HepG2 (cell line): Measurements from ENCODE around the gene WNT10A. TPM values are rescaled to one million over a fixed set of nuclear protein-coding genes. Genes with fewer than 3 reads are reported as not detected.

ENCODE experiments used
- ATAC-seq: fragments of 200-7000 bp; cut with Tn5 transposase; 3 replicates; pipeline ENCODE4 v1.9.1; 2020; ENCODE audit warnings: mild to moderate bottlenecking, moderate library complexity
- BruUV-seq: library from RNA; stranded (reverse); fragments of 400-500 nt; replicated peaks from 2 replicates; lab custom pipeline; 2021; lab: Mats Ljungman, UMichigan
- CTCF ChIA-PET: fragments of 300-600 bp; formaldehyde crosslinking; extraction: SDS; loops from one replicate; lab custom pipeline; 2021; ENCODE audit warnings: low total read pairs, inconsistent platforms, low intra/inter-chr PET ratio; lab: Yijun Ruan, JAX
- POLR2A ChIA-PET: fragments of 350-600 bp; sonication (Branson Sonifier 250); formaldehyde crosslinking; loops from one replicate; lab custom pipeline; 2020; ENCODE audit warnings: antibody characterized with exemption, inconsistent platforms; lab: Yijun Ruan, JAX
- DNase-seq: peaks from one replicate; pipeline ENCODE4 v3.0.0-alpha.2; 2015; ENCODE audit warnings: low spot score
- FAIRE-seq: peaks from 3 replicates; lab custom pipeline; 2011; peaks lifted over from hg19 to GRCh38; lab: Jason Lieb, UNC
- H2AFZ ChIP-seq: one replicate; pipeline ENCODE4 v1.6.1; 2011; ENCODE audit warnings: low read length, inconsistent platforms
- H3K27ac ChIP-seq: fragments of 300-600 bp; 3 replicates; pipeline ENCODE4 v1.8.0; 2011; ENCODE audit warnings: mixed run types, mild to moderate bottlenecking, mixed read lengths, low read length, inconsistent platforms; ENCODE audit not compliant: insufficient read depth; ENCODE audit errors: extremely low read length
- H3K27me3 ChIP-seq, 2 experiments: fragments of 200-600 bp in 1 of 2; 2 replicates in 1 of 2; 3 replicates in 1 of 2; pipeline versions ENCODE4 v1.6.0 to v1.8.0; 2011; ENCODE audit warnings: low read length in 2 of 2, mild to moderate bottlenecking in 2 of 2, moderate library complexity in 2 of 2, inconsistent platforms in 1 of 2; ENCODE audit not compliant: insufficient read depth in 2 of 2, control insufficient read depth in 1 of 2
- H3K36me3 ChIP-seq, 2 experiments: fragments of 200-600 bp in 1 of 2; replicated peaks in 1 of 2; 2 replicates in 1 of 2; 3 replicates in 1 of 2; pipeline versions ENCODE4 v1.5.1 to v1.8.0; 2011; ENCODE audit warnings: low read length in 2 of 2, inconsistent platforms in 1 of 2; ENCODE audit not compliant: insufficient read depth in 2 of 2, control insufficient read depth in 1 of 2
- H3K4me1 ChIP-seq: 2 replicates; pipeline ENCODE4 v1.5.1; 2012; ENCODE audit warnings: low read length, inconsistent platforms; ENCODE audit not compliant: insufficient read depth
- H3K4me2 ChIP-seq: 2 replicates; pipeline ENCODE4 v1.6.0; 2011; ENCODE audit warnings: low read depth, low read length, inconsistent platforms
- H3K4me3 ChIP-seq, 3 experiments: fragments of 200-600 bp in 1 of 3; sonication (generic), shearing (Covaris generic) in 1 of 3; replicated peaks in 1 of 3; 2 replicates each; pipeline ENCODE4 v1.5.1; 2011 to 2016; ENCODE audit warnings: low read length in 3 of 3, inconsistent platforms in 2 of 3, low read depth in 2 of 3, mild to moderate bottlenecking in 2 of 3, control low read depth in 1 of 3, mixed read lengths in 1 of 3; ENCODE audit not compliant: insufficient read depth in 1 of 3
- H3K79me2 ChIP-seq: one replicate; pipeline ENCODE4 v1.6.1; 2011; ENCODE audit warnings: low read length, inconsistent platforms; ENCODE audit not compliant: insufficient read depth
- H3K9ac ChIP-seq: 2 replicates; pipeline ENCODE4 v1.6.0; 2011; ENCODE audit warnings: mild to moderate bottlenecking, low read depth, low read length, inconsistent platforms; ENCODE audit not compliant: insufficient read depth
- H3K9me3 ChIP-seq: 2 replicates; pipeline ENCODE4 v1.5.1; 2012; ENCODE audit warnings: mild to moderate bottlenecking, low read length
- H4K20me1 ChIP-seq: 2 replicates; pipeline ENCODE4 v1.6.0; 2011; ENCODE audit warnings: inconsistent platforms, mild to moderate bottlenecking, low read length, moderate library complexity; ENCODE audit not compliant: insufficient read depth
- HOXA9 ChIP-seq: sonication (generic); formaldehyde crosslinking; IDR thresholded peaks from 2 replicates; pipeline ENCODE4 v1.8.1; 2022; ENCODE audit warnings: missing genetic modification reagents, mild to moderate bottlenecking, moderate library complexity, borderline replicate concordance
- SNAI1 ChIP-seq: sonication (generic); formaldehyde crosslinking; IDR thresholded peaks from 2 replicates; pipeline ENCODE4 v1.5.0; 2020; ENCODE audit warnings: mild to moderate bottlenecking, missing genetic modification reagents, borderline replicate concordance
- TARDBP ChIP-seq: sonication (generic); formaldehyde crosslinking; IDR thresholded peaks from 2 replicates; pipeline ENCODE4 v1.8.0; 2022; ENCODE audit warnings: mild to moderate bottlenecking, missing genetic modification reagents
- ZNF30 ChIP-seq: sonication (generic); formaldehyde crosslinking; IDR thresholded peaks from 2 replicates; pipeline ENCODE4 v1.5.0; 2020; ENCODE audit warnings: mild to moderate bottlenecking, missing genetic modification reagents
- ZNF569 ChIP-seq: sonication (generic); formaldehyde crosslinking; IDR thresholded peaks from 2 replicates; pipeline ENCODE4 v1.5.0; 2020; ENCODE audit warnings: mild to moderate bottlenecking, missing genetic modification reagents, moderate library complexity, borderline replicate concordance
- ZSCAN20 ChIP-seq: sonication (generic); formaldehyde crosslinking; IDR thresholded peaks from 2 replicates; pipeline ENCODE4 v1.4.0; 2020; ENCODE audit warnings: missing genetic modification reagents, mild to moderate bottlenecking, borderline replicate concordance
- WGBS: methylation state at CpG from one replicate; pipeline ENCODE4 v1.1.6; 2017; ENCODE audit warnings: low lambda C conversion rate; 5-methylcytosine and 5-hydroxymethylcytosine counted together
- in situ Hi-C: cut with HindIII; loops from 2 replicates; pipeline ENCODE4 v1.10.0; 2017; ENCODE audit warnings: low pct_unique_long_range_greater_than_20kb; ENCODE audit not compliant: extremely low pct_ligation_motif_present
- intact Hi-C: fragments of 100-400 bp; cut with micrococcal nuclease; formaldehyde crosslinking; loops from one replicate; pipeline ENCODE4 v1.10.0; 2022; ENCODE audit not compliant: unreplicated experiment
- polyA plus RNA-seq, 8 experiments: library from polyadenylated mRNA; depleted of rRNA in 3 of 8; stranded (reverse) in 7 of 8; unstranded in 1 of 8; fragments of >200 nt; fragmentation: Illumina TruSeq in 4 of 8; extraction: Trizol in 4 of 8; gene quantifications; 2 replicates each; pipeline versions ENCODE4 v1.2.1 to v1.2.3, GENCODE V29; 2011 to 2016; ENCODE audit warnings: low read depth in 4 of 8, missing spikeins in 1 of 8, mixed read lengths in 1 of 8; ENCODE audit not compliant: insufficient read depth in 1 of 8
- total RNA-seq, 5 experiments: library from RNA; depleted of rRNA; stranded (reverse); fragments of >200 nt; fragmentation: Illumina TruSeq; extraction: Trizol; gene quantifications; 2 replicates each; pipeline ENCODE4 v1.2.3, GENCODE V29; 2016; ENCODE audit warnings: low read depth in 1 of 5
- TF ChIP-seq, protein P1 (sequence below): sonication (generic); formaldehyde crosslinking; IDR thresholded peaks from 2 replicates; pipeline ENCODE4 v1.8.0; 2022; ENCODE audit warnings: mild to moderate bottlenecking, missing genetic modification reagents, moderate library complexity
- TF ChIP-seq, protein P2 (sequence below): sonication (generic); formaldehyde crosslinking; IDR thresholded peaks from 2 replicates; pipeline ENCODE4 v1.4.0; 2020; ENCODE audit warnings: missing genetic modification reagents

Gene WNT10A
- total and polyA plus RNA-seq, 2 of the 13 experiments (the other 11 are each of a cell fraction or from before 2014, with no cell fraction given), result 0.03 TPM; not detected in 1

DNA sequence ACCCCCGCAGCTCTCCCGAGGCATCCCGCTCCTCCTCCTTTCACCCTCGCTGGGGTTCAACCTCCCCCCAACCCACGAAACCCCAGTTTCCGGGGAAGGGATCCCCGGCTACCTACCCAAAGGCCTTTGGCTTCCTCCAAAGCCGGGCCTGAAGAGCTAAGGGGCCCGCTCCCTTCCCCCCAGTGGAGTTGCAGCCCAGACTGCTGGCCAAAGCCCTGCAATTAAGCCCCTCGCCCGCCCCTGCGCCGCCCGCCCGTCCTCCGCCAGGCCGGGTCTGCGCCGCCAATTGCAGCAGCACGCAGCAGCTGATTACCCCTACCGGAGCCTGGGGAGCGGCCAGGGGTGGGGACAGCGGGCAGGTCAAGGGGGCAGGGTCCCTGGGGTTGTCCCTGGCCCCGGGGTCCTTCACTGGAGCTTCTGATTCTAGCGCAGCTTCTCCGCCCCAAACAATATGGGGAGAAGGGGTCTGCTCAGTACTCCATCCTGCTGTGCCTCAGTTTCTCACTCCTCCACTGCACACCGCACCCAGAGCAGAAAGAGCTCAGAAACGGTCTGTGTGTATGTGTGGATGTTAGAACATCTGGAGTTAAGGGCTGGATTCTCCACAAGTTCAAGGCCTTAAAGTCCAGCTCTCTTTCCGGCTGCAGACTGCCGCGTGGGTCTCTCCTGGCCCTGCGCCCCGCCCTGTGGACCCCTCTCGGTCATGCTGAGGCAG lies 16.9 kb downstream of the WNT10A start:
- H3K36me3 ChIP-seq, result no peaks in the 10 kb centered on the region
- FAIRE-seq (no peak), ATAC-seq (peak; percentile 3; the same call in 2 of the 3 replicates)
- H3K4me2 ChIP-seq, result no peak overlapping the region
- POLR2A ChIA-PET, result interaction anchor here (1.1 kb wide), 1 partner anchor 12 kb away, joined by 5 read pairs; no protein-coding TSS in a partner anchor
- H3K9ac ChIP-seq, result no peak overlapping the region
- TF ChIP-seq SNAI1 (no peak), ZSCAN20 (CRISPR knock-in tag) (no peak), HOXA9 (peak; percentile 10; the same call in 1 of the 2 replicates), TARDBP (CRISPR knock-in tag) (0 out of 2 replicates have a peak, but pooled peaks have one; percentile 44), ZNF569 (CRISPR knock-in tag) (no peak), ZNF30 (CRISPR knock-in tag) (no peak)
- TF ChIP-seq, protein P1, sequence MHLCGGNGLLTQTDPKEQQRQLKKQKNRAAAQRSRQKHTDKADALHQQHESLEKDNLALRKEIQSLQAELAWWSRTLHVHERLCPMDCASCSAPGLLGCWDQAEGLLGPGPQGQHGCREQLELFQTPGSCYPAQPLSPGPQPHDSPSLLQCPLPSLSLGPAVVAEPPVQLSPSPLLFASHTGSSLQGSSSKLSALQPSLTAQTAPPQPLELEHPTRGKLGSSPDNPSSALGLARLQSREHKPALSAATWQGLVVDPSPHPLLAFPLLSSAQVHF (CRISPR knock-in tag), result 0 out of 2 replicates have a peak, but pooled peaks have one; percentile 22
- TF ChIP-seq, protein P2, sequence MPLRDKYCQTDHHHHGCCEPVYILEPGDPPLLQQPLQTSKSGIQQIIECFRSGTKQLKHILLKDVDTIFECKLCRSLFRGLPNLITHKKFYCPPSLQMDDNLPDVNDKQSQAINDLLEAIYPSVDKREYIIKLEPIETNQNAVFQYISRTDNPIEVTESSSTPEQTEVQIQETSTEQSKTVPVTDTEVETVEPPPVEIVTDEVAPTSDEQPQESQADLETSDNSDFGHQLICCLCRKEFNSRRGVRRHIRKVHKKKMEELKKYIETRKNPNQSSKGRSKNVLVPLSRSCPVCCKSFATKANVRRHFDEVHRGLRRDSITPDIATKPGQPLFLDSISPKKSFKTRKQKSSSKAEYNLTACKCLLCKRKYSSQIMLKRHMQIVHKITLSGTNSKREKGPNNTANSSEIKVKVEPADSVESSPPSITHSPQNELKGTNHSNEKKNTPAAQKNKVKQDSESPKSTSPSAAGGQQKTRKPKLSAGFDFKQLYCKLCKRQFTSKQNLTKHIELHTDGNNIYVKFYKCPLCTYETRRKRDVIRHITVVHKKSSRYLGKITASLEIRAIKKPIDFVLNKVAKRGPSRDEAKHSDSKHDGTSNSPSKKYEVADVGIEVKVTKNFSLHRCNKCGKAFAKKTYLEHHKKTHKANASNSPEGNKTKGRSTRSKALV (CRISPR knock-in tag), result 0 out of 2 replicates have a peak, but pooled peaks have one; percentile 10
- TF ChIP-seq, all 625 proteins: peak for 4
- Histone ChIP-seq H3K79me2 (no peaks in the 10 kb centered on the region), H3K4me3 (no peak overlapping the region; a peak in 1 of 6 replicates), H3K27ac (no peak overlapping the region), H2AFZ (no peak overlapping the region), H3K27me3 (peaks cover 28 to 77% of the 10 kb centered on the region in 2 experiments; a peak in 4 of 5 replicates), H4K20me1 (no peaks in the 10 kb centered on the region; the same call in 1 of the 2 replicates), H3K9me3 (no peaks in the 10 kb centered on the region), H3K4me1 (peaks cover 54% of the 10 kb centered on the region)
- in situ Hi-C loops (no loop called here), intact Hi-C loops (loop anchor here (1.0 kb wide), 2 partner anchors 21 to 44 kb away; no protein-coding TSS in a partner anchor)
- BruUV-seq, result no TSS peak
- no peak for DNase-seq
- 16% methylated on average over 23 of the region's 34 CpGs for WGBS
- CTCF ChIA-PET, result interaction anchor here (4.2 to 4.7 kb wide), 2 partner anchors 21 to 45 kb away, joined by 32 to 58 read pairs; no protein-coding TSS in a partner anchor
